AG04449 (cell line): ENCODE measurements around the gene KPNA5.

ENCODE experiments used
- CTCF ChIA-PET: fragments of 350-600 bp; formaldehyde crosslinking; extraction: SDS; loops from one replicate; lab custom pipeline; 2021; ENCODE audit warnings: antibody characterized with exemption; lab: Yijun Ruan, JAX
- POLR2A ChIA-PET: fragments of 400-600, 350-600 bp; formaldehyde crosslinking; extraction: SDS; loops from one replicate; lab custom pipeline; 2020; ENCODE audit warnings: antibody characterized with exemption, inconsistent platforms; lab: Yijun Ruan, JAX
- DNase-seq: peaks from one replicate; pipeline ENCODE4 v3.0.0-alpha.2; 2010; ENCODE audit warnings: low read depth, low spot score
- H3K4me3 ChIP-seq: 2 replicates; pipeline ENCODE4 v1.5.1; 2011; ENCODE audit warnings: low read depth, mild to moderate bottlenecking, control low read depth, low read length
- TF ChIP-seq, protein P1 (sequence below): IDR thresholded peaks from one replicate; pipeline ENCODE4 v1.5.1; 2011; ENCODE audit warnings: mild to moderate bottlenecking, moderate library complexity, low read length, control low read depth, inconsistent platforms; ENCODE audit not compliant: insufficient read depth; ENCODE audit errors: missing control alignments

The KPNA5 gene

GRCh38 chr6:116763048-116763447 lies 82.0 kb downstream of the KPNA5 start:
- ChIA-PET POLR2A (no interaction called here), CTCF (no interaction called here)
- H3K4me3 ChIP-seq = no peak overlapping the region
- DNase-seq = no peak
- TF ChIP-seq, protein P1, sequence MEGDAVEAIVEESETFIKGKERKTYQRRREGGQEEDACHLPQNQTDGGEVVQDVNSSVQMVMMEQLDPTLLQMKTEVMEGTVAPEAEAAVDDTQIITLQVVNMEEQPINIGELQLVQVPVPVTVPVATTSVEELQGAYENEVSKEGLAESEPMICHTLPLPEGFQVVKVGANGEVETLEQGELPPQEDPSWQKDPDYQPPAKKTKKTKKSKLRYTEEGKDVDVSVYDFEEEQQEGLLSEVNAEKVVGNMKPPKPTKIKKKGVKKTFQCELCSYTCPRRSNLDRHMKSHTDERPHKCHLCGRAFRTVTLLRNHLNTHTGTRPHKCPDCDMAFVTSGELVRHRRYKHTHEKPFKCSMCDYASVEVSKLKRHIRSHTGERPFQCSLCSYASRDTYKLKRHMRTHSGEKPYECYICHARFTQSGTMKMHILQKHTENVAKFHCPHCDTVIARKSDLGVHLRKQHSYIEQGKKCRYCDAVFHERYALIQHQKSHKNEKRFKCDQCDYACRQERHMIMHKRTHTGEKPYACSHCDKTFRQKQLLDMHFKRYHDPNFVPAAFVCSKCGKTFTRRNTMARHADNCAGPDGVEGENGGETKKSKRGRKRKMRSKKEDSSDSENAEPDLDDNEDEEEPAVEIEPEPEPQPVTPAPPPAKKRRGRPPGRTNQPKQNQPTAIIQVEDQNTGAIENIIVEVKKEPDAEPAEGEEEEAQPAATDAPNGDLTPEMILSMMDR = no peak

DNA sequence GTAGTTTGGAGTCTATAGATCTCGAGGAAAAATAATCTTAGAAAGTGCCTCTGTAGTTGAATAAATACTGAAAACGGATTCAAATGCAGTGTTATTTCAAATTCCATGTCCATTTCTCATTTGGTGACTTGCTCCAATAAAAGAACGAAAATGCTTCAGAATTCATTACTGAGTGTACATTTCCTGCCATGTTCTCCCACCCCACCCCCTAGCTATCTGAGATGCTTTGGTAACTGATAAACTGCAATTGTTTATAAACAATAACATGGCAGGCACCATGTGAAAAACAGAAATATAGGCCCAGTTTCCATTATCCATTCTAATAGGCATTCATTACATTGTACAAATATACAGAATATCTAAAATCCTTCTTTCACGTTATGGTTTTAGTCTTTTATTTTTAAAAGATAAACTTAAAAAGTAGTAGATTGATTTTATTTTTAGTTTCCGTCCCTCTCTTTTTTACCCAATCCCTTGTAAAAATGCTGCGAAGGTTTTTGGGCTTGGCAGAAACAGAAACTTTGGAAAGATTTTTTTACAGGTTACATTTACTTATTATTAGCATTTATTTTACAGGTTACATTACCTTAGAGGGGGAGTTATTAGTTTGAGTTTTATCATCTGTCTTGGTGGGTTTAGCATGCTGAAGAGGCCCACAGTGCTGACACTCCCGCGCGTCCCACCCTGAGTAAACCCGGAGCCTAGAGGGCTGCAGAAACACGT lies 83.1 kb downstream of the KPNA5 start:
- DNase-seq = no peak
- no peak overlapping the region for H3K4me3 ChIP-seq
- ChIA-PET CTCF (no interaction called here), POLR2A (no interaction called here)
- TF ChIP-seq, protein P1 = no peak

DNA sequence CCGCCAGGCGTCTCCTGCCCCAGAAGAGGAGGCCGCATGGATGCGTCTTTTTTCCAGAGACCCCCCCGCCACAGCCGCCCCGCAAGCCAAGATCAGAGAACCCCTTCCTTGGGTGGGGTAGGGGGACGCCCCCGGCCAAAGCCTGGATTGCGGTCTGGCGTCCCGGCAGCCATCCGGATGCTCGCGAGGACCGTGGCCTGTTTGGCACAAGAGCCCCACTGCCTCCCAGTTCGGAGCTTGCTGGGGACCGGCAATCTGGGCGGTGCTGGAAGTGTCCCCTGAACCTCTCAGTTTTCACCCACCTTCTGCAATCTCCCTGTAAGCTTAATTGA lies 83.6 kb downstream of the KPNA5 start:
- TF ChIP-seq, protein P1 = no peak
- POLR2A ChIA-PET = no interaction called here
- no peak for DNase-seq
- peak overlapping the region; percentile 50 for H3K4me3 ChIP-seq
- CTCF ChIA-PET = interaction anchor here (4.5 kb wide), 1 partner anchor 14 kb away, joined by 30 read pairs; no protein-coding TSS in a partner anchor

DNA sequence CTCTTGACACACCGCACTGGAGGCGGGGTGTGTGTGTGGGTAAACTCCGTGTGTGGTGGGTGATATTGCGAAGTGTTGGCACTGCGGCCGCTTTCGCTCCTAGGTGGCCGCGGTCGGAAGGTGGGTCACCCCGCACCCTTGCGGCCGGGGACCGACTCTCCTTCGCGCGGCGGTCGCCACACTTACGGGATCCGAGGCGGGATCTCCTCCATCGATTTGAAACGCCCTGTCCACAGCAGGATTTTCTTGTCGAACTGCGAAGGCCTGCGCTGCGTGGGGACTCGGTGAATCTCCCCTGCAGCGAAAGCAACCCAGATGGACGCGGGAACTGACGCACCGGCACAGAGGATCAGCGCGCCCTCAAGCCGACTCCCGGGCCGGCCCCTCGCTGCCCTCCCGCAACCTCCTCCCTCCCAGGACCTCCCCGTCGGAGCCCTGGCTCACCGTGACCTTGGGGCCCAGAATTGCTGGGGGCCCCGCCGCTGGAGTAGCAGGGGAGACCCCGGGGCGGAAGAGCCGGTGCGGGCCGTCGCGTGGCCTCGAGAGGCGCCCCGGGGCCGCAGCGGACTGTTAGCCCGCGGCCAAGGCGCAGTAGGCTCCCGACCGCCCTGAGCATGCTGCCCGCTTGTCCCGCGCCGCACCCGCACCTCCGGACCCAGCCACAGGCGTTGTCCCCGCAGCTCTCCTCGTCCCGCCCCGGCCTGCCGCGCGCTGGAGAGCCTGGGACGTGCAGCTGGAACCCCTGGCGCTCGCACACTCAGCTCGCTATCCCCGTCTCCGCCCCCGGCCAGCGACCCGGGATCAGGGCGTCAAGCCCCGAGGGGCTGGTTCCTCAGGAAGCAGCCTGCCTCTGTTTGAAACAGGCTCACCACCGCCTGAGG lies 84.2 kb downstream of the KPNA5 start, which contains the start of gene FAM162B:
Gene FAM162B (minus strand): TSS at position 759 of the 881 bp plus-strand sequence. CDS start 143 bp downstream, at position 616.
- CTCF ChIA-PET = interaction anchor here (1.9 to 4.5 kb wide), 2 partner anchors 14 to 548 kb away, joined by 4 to 30 read pairs; no protein-coding TSS in a partner anchor

GRCh38 chr6:116766506-116767176 lies 85.6 kb downstream of the KPNA5 start:
- H3K4me3 ChIP-seq = no peak overlapping the region
- ChIA-PET CTCF (interaction anchor here (1.9 to 4.5 kb wide), 2 partner anchors 12 to 550 kb away, joined by 4 to 30 read pairs; no protein-coding TSS in a partner anchor), POLR2A (no interaction called here)
- no peak for DNase-seq
- TF ChIP-seq, protein P1 = no peak

More for the DNA sequence above, 84.2 kb downstream of the KPNA5 start, which contains the start of gene FAM162B:
- H3K4me3 ChIP-seq = peak within 1 kb of the TSS; percentile 50
- POLR2A ChIA-PET = no interaction called here
- DNase-seq = no peak
- TF ChIP-seq, protein P1 = no peak
